NCI-H446 treated with DMSO at 0.1 percent for 48 hours (cell line): ENCODE measurements around the gene CACNB3.

Experiments
- DNase-seq: peaks from one replicate; lab custom pipeline; 2025; lab: John Stamatoyannopoulos, UW

Gene CACNB3

DNA sequence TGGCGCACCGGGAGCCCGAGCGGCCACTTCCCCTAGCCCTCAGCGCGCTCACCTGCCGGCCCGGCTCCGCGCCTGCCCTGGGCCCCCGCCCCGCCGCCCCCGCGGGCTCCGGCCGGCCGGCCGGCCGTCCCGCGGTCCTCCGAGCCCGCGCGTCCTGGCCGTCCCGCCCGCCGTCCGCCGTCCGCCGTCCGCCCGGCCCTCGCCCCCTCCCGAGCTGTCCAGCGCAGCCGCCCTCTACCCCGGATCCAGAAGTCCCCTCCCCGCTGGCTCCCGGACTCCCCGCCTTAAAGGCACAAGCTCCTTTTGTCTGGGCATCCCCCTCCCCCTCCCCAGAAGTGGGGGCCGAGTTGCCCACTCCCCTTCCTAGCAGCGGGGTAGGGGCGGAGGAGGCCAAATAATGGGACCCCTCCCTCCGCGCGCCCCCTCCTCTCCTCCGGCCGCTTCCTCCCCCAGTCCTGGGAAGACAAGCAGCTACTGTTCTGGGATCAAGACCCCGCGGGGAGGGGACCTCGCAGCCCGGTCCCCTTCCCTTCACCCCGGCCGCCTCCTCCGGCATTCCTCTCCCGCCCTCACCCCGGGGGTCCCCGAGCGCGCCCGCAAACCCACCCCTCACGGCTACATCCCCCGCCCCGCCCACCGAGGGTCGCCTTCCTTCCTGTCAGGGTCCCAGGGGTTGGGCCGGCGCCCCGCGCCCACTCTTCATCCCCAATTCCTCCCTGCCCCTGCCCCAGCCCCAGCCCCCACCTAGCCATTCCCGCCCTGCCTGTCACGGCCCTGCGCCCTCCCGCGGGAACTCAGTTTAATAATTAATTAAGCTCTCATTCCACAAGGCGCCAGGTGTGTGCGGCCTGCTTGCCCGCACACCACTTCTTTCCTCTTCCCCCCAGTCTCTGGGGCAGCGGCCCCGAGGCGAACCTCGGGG lies 29.2 kb upstream of the CACNB3 start, which contains the start of gene ADCY6:
ADCY6 (minus strand) TSS at position 236 of the 922 bp plus-strand sequence. CDS start 5,655 bp downstream, outside the sequence.
- no peak for DNase-seq

DNA sequence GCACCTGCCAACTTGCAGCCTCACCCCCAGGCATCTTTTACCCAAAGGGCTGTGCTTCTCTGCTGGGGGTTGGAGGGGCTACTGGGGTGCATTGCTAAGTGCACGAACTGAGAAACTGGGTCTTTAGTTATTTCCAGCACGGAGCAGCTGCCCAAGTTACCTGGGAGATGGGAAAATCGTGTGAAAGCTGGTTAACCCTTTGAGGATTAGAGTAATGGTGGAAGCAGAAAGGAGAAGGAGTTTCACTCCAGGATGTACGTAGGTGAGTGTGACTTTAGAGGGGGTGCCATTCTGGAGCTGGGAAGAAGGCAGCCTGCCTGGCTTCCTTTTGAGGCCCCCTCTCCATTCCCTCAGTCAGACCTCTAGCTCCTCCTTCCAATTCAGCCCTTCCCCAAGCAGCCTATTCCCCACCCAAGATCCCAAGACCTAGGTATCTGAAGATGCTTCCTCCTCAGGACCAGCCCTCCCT lies 28.4 kb upstream of the CACNB3 start:
- DNase-seq, result no peak

DNA sequence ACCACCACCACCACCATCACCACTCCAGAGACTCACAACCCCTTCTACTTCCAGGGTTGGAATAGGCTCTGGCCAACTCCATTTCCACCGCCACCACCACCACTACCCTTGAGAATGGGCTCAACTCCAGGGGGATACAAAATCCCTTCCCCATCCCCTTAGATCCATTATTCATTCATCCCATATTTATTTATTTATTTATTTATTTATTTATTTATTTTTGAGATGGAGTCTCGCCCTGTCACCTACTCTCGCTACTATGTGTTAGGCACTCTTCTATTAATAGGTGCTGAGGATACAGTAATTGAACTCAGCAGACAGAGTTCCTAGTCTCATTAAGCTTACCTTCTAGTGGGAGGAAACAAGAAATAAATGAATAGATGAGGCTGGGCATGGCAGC lies 24.6 kb upstream of the CACNB3 start:
- DNase-seq, result no peak

DNA sequence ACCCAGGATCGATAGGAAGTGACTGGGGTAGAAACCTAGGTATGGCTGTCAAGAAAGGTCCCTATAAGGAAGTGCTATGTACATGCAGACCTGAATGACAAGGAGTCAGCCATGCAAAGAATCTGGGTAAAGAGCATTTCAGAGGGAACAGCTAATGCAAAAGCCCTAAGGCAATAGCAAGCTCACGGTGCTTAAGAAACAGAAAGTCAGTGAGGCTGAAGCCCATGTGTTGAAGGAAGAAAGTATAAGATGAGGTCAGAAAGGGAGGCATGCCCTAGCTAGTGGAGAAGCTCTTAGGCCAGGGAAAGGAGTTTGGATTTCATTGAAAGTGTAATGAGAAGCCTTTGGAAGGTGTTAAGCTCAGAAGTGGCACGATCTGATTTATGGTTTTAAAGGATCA lies 23.4 kb upstream of the CACNB3 start:
- DNase-seq, result no peak

DNA sequence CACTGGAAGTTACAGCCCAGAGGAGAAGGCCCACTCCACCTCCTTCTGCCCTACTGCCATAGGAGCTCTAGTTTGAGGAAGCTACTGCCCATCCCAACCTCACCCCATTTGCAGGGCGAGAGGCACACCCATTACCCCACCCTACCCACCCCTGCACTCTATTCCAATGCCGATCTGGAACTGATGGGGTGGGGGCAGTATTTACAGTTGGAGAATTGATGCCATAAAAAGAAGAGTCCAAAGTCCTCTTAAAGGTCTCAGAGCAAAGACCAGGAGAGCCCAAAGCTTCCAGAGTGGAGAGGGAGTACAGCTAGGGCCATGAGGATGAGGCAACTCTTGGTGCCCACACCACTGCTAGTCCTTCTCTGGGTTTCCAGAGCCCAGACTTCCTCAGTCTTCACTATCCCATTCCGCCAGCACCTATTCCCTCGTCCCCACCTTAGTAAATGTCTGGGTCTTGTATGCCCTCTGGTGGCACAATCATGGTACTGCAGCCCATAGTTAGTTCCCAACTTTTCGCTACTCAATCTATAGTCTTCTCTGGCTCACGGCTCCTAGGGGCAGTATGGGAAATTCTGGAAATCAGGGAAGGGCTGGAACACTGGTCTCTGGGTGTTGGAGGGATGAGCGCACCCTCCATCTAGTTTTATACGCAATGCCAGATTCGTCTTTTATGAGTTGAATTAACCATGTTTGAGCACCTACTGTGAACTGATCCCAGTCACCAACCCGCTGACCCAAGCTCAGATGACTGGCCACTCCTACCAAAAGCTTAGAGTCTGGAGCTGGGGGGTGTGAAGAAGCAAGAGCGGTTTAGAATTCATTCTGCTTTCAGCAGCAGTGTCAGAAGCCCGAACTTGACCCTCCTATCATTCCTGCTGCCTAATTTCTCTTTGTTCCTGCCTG lies 22.5 kb upstream of the CACNB3 start:
- peak; percentile 45 for DNase-seq

DNA sequence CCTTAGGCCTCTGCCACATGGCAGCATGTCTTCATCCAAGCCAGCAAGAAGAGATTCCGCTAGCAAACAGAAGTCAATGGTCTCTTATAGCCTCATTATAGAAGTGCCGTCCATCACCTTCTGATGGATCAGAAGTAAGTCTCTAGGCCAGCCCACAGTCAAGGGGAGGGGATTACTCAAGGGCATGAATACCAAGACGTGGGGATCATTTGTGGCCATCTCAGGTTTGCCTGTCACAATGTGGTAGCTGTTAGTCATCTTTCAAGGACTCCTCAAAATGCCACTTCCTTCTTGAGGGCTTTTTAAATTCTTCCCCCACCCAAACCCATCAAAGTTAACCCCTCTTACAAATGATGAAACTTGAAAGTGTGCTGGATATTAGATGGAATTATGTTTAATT lies 21.3 kb upstream of the CACNB3 start:
- no peak for DNase-seq

DNA sequence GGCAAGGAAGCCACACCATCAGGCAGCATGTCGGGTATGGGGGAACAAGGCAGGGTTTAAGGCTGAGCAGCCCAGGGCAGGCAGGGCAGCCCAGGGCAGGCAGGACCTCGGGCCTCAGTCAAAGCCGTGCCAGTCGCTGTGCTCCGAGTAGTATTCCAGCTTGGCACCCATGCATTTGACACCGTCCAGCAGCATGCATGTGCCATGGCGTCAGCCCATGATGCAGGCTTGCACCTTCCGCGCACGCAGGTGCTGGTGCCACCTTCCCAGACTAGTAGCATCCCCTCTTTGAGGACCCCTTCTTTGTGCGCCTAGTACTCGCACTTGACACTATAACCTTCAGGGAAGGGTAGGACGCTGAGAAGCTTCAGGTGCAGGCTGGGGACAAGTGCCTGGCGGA lies 17.8 kb upstream of the CACNB3 start:
- no peak for DNase-seq

DNA sequence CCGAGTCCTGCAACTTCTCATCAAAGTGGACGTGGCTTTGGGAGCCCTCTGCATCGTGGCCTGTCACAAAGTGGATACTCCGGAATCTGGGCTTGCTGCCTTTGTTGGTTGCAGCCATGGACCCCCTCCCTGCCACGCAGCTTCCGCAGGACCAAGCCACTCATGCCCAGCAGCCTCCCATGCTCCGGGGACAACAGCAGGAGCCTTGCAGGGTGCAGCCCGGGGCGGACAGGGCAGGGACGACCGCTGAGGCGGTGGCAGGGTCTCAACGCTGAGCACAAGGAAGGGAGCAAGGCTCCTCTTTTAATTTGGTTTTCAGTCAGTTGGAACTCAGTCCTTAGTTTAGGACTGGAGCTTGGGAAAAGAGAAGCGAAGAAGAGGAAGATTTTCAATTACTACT lies 17.3 kb upstream of the CACNB3 start:
- DNase-seq, result no peak

DNA sequence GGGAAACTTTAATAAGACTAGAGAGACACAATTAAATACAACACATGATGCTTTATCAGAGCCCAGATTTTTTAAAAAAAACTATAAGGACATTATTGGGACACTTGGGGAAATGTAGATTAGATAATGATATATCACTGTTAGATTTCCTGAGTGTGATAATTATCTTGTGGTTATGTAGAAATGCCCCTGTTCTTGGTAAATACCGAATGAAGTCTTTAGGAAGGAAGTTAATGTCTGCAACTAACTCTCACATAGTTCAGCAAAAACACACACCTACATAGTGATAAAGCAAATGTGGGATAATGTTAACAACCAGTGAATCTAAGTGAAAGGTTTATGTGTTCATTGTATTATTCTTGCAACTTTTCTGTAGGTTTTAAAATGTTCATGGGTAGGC lies 14.6 kb upstream of the CACNB3 start:
- no peak for DNase-seq

DNA sequence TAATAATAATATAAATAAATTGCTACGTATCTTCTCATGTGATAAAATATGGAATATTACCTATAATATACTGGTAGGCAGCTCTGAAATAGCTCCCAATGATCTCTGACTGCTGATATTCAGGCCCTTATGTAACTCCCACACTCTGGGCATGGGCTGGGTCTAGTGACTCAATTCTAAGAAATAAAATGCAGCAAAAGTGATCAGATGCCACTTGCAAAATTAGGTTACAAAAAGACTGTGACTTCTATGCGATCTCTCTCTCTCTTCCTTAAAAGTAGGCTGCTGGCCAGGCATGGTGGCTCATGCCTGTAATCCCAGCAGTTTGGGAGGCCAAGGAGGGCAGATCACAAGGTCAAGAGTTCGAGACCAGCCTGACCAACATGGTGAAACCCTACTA lies 10.3 kb upstream of the CACNB3 start:
- DNase-seq, result no peak

DNA sequence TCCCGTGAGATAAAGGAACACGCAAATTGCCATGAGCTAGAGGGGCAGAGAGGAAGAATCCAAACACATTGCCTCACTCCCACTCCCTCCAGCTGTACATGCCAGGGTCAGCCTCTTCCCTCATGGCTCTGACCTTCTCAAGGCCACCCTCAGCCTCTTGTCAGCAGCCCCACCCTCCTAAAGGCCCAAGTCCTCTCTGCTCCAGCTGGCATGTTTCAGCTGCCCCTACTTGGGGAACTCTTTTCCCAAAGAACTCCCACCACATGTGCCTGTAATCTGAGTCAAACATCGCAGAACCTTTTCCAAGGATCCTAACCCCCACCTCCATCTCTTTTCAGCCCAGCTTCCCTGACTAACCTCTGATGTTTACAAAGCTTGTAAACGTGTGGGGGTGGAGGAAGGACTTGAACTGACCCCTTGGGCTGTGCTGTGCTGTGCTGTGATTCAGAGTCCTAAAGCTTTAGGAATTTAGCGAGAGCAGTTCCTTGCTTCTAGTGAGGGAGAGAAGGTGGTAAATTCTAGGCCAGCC lies 7.3 kb upstream of the CACNB3 start:
- no peak for DNase-seq

DNA sequence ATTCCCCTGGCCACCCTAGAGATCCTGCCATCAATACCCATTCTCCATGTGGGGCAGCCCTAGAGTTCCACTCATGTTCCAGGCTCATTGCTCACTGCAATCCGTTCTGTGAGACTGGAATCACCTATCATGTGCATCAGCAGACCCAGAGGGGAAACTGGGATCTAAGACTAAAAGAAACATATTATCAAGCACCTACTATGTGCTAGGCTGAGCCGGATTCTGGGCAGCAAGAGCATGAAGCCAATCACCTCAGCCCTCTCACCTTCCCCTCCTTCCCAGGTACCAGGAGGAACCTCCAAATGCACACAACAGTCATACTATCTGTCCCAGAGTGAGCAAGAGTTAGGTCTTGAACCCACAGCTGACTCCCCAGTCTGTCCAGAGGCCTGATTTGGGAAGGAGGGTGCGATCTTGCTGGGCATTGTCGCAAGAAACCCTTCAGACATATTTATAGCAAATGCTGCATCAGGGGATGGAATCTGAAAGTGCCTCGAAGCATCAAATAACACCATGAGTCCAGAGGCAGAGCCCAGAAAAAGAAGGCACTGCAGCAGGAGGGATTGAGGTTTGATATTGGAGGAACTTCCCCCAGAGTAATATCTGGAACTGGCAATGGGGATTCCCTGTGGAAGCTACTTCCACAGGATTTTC lies 6.7 kb upstream of the CACNB3 start:
- no peak for DNase-seq

DNA sequence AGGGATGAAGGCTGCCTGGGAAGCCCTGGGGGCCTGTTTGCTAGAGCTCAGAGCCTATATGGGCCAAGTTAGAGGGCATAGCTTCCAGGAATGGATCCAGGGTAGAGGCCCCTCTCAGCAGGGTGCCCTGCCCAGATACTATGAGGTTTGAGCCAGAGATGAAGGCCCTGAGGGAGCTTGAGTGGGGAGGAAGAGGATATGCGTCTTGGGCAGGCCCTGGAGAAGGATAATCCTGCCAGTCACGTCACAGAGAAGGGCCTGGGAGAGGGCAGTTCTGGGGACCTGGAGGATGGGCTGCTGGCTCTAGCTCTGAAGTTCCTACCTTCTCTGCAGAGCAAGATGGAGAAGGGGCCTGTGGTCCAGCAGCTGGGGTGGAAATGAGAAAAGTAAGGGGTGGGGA lies 5.9 kb upstream of the CACNB3 start:
- DNase-seq, result no peak

DNA sequence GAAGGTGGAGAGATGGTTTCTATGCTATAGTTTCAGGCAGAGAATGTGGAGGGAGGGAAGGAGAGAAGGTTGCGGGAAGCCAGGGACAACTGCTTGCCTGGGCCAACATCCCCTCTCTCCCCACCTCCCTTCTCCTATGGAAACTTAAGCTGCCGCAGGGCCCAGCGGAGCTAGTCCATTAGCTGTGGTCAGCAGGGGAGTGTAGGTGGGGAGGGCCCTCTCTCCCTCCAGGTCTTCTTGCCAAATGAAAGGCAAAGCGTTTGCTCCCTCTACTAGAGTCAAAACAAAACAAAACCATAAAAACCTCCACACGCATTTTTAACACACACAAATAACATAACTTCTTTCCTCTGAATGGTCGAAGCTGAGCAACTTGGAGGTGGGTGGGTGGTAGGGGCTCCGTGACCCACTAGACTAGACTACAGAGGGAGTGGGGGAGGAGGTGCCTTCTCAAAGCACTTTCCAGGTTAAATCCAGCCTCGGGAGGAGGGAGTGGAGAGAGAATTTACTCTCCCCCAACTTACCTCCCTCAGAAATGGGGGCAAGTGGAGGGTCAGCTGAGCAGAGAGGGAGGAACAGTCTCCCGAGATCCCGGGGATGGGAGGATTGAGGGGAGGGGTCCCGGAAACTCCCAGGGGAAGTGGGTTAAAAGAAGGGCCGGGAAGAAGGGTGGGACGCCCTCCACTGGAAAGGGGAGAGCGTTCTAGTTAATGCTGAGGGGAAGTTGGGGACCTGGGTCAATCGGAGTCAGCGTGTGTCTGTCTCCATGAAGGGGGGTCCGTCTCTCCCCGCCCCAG lies 4.6 kb upstream of the CACNB3 start:
- no peak for DNase-seq

DNA sequence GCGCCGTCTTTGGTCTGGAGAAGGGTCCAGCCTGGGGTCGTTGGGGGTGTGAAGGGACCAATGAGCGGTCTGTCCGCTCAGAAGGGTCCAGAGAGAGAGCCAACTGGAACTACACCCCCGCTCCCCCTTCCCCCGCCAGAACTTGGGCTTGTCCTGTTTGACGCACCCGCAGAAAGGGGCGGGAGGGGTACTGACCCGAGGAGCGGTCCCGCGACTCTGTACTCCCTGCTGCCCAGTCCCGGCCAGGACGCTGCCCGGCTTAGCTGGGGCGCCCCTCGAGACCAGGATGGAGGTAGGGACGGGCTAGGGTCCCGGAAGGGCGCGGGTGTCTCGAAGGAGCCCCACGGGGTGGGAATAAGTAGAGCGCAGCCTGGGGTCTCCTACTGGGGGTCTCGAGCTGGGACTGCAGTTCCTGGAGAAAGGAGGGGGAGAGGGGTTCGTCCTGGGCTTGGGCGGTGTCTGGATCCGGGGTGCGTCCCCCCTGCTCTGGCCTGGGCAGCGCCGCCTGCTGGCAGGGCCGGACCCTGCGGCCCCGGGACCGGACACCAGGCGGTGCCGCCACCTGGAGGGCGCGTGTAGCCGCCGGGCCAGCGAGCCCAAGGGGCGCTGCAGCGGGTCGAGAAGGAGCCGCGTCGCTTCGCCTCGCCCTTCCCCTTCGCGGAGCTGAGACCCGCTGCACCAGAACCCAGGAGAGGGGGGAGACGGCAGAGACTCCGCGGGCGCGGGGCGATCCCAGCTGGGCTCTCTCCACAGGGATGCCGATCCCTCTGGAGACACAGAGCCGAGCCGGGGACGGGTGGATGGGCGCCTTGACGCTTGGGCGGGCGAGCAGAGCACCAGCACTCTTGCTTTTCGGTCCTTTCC lies 3.8 kb upstream of the CACNB3 start:
- DNase-seq, result no peak

DNA sequence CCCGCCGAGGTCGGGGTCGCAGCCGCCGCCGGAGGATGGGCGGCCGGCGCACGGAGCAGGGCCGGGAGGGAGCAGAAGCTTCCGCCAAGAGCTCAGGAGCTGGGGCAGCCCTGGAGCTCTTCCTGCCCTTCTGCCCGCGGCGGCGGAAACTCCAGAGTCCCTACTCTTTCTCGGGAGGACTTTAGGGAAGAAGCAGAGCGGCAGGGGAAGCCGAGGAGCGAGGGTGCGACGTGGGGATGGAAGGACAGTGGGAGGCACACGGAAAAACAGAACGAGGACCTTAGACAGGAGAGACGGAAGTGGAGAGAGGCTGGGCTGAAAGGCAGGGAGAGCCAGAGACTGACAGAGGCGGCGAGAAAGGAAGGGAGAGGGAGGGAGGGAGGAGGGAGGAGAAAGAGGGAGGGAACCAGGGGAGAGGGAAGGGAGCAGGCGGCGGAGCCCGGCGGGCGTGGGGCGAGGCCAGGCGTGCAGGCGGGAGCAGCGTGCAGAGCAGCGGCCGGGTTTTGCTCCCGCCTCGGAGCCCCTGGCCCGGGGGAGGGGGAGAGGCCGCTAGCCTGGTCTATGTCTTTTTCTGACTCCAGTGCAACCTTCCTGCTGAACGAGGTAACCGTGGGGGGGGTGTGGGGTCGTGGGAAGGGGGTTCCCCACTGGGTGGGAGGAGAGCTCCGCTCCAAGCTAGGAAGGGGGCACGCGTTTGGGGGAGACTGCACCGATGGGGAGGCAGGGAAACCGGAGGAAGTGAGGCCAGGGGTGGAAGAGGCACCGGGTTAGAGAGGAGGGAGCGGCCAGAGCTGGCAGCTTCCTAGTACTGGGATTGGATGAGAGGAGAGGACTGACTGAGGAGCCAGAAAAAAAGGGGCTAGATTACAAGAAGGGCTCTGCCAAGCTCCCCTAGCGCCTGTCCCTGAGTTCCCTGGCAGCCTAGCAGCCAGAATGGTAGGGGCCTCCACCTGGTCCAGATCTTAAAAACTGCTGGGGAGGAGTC lies 2.9 kb upstream of the CACNB3 start:
- peak; percentile 22 for DNase-seq

DNA sequence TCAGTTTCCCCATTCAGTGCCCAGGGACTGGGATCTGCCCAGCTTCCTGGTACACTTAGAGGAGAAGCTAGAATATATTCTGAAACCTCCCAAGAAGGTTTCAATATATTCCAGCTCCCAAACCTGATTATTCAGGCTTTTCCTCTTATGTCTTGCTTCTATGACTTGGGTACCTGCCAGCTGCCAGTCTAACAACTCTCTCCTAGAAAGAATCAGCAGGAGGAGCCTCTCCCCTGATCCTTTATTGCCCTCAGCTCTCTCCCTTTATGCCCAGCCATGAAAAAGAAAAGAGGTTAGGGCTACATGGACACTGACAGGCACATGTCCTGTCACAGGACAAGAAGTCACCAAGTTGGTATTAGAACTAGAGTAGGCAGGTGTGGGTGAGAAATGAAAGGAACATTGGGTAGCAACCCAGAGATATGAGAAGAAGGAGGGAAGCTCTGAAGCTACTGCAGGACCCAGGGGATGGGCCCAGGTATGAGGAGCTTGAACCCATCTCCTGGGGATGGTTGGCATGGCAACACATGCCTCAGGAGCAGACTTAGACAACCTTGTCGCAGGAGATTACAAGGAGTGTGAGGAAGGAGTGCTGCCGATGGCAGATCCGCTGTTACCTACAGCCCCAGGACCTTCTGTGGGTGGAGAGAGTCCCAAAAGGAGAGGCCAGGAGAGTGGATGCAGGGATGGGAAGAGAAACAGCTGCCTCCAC lies 2.0 kb upstream of the CACNB3 start:
- DNase-seq, result no peak
